ENCODE data around the gene ABHD14A.

- TF ChIP-seq YY1 (IDR thresholded peaks at IDR 0.05; ENCODE audit: insufficient read depth, insufficient read length) = no peak
- no peak for TF ChIP-seq SUZ12 (IDR thresholded peaks at IDR 0.05; ENCODE audit: extremely low read depth, insufficient read depth, insufficient read length)
- no peak for TF ChIP-seq ZNF274 (IDR thresholded peaks at IDR 0.05; ENCODE audit: low read depth, low read length)
Observed at GRCh38 chr3:52017586-52017985, 42.7 kb downstream of the ABHD14A start.

Data from NT2/D1 (cell line).